GM23338 (cell line): ENCODE data around the gene AGAP1. TPM values are rescaled to one million over a fixed set of nuclear protein-coding genes. Genes with fewer than 3 reads are reported as not detected.

Experiments used
- ATAC-seq: fragments of 200-7000 bp; cut with Tn5 transposase; 3 replicates; pipeline ENCODE4 v1.9.1; 2020
- DNase-seq: peaks from one replicate; pipeline ENCODE4 v3.0.0-alpha.2; 2015; ENCODE audit warnings: low spot score
- H2AFZ ChIP-seq: fragments of 200-600 bp; sonication (generic); 2 replicates; pipeline ENCODE4 v1.8.0; 2016; ENCODE audit warnings: antibody characterized with exemption, mild to moderate bottlenecking, moderate library complexity
- H3F3A ChIP-seq: fragments of 200-600 bp; sonication (generic); replicated peaks from 2 replicates; pipeline ENCODE4 v1.8.0; 2017; ENCODE audit warnings: antibody characterized with exemption, mixed run types, low read depth
- H3K27ac ChIP-seq: fragments of 200-600 bp; sonication (generic); 2 replicates; pipeline ENCODE4 v1.6.1; 2016; ENCODE audit warnings: low read depth
- H3K27me3 ChIP-seq: fragments of 200-600 bp; sonication (generic); 2 replicates; pipeline ENCODE4 v1.8.0; 2016; ENCODE audit warnings: mild to moderate bottlenecking, mixed run types, moderate library complexity; ENCODE audit not compliant: insufficient read depth
- H3K36me3 ChIP-seq: fragments of 200-600 bp; sonication (generic); 2 replicates; pipeline ENCODE4 v1.8.0; 2016; ENCODE audit warnings: mild to moderate bottlenecking; ENCODE audit not compliant: insufficient read depth
- H3K4me1 ChIP-seq: fragments of 200-600 bp; sonication (generic); 2 replicates; pipeline ENCODE4 v1.8.0; 2016; ENCODE audit warnings: mild to moderate bottlenecking, moderate library complexity; ENCODE audit not compliant: insufficient read depth
- H3K4me2 ChIP-seq: fragments of 200-600 bp; sonication (generic); 2 replicates; pipeline ENCODE4 v1.7.1; 2017; ENCODE audit warnings: mixed run types
- H3K4me3 ChIP-seq: fragments of 200-600 bp; sonication (generic); 2 replicates; pipeline ENCODE4 v1.6.1; 2016; ENCODE audit warnings: mixed run types
- H3K79me2 ChIP-seq: fragments of 200-600 bp; sonication (generic); replicated peaks from 2 replicates; pipeline ENCODE4 v1.8.0; 2017; ENCODE audit warnings: mild to moderate bottlenecking; ENCODE audit not compliant: insufficient read depth
- H3K9me2 ChIP-seq: fragments of 200-600 bp; sonication (generic); 2 replicates; pipeline ENCODE4 v1.8.0; 2017; ENCODE audit not compliant: insufficient read depth
- H4K20me1 ChIP-seq: fragments of 200-600 bp; sonication (generic); replicated peaks from 2 replicates; pipeline ENCODE4 v1.8.0; 2017; ENCODE audit warnings: mild to moderate bottlenecking; ENCODE audit not compliant: insufficient read depth
- H3K27ac Mint-ChIP-seq: 2 replicates; pipeline ENCODE4 v1.8.0; 2020; ENCODE audit warnings: inconsistent platforms, mild to moderate bottlenecking, moderate library complexity, mixed read lengths
- H3K27me3 Mint-ChIP-seq: 3 replicates; pipeline ENCODE4 v1.8.0; 2022; ENCODE audit warnings: low read depth, mild to moderate bottlenecking, moderate library complexity, mixed read lengths, inconsistent platforms; ENCODE audit not compliant: insufficient read depth, poor library complexity
- H3K36me3 Mint-ChIP-seq: 3 replicates; pipeline ENCODE4 v1.8.0; 2021; ENCODE audit warnings: low read depth, mild to moderate bottlenecking, inconsistent platforms, moderate library complexity, mixed read lengths
- H3K4me1 Mint-ChIP-seq: 3 replicates; pipeline ENCODE4 v1.8.0; 2020; ENCODE audit warnings: mild to moderate bottlenecking, inconsistent platforms, mixed read lengths
- H3K4me3 Mint-ChIP-seq: 3 replicates; pipeline ENCODE4 v1.8.0; 2021; ENCODE audit warnings: moderate library complexity, mild to moderate bottlenecking, inconsistent platforms, mixed read lengths
- H3K9me3 Mint-ChIP-seq: 3 replicates; pipeline ENCODE4 v1.8.0; 2020; ENCODE audit warnings: moderate library complexity, mild to moderate bottlenecking, inconsistent platforms, mixed read lengths
- EZH2 ChIP-seq: fragments of 200-600 bp; sonication (generic); IDR thresholded peaks from one replicate; pipeline ENCODE4 v1.8.0; 2017; ENCODE audit warnings: antibody characterized with exemption, mild to moderate bottlenecking, low read depth; ENCODE audit not compliant: unreplicated experiment
- EZH2phosphoT487 ChIP-seq: fragments of 200-600 bp; sonication (generic); IDR thresholded peaks from one replicate; pipeline ENCODE4 v1.8.1; 2018; ENCODE audit warnings: antibody characterized with exemption; ENCODE audit not compliant: unreplicated experiment
- JUNB ChIP-seq: IDR thresholded peaks from one replicate; pipeline ENCODE4 v1.6.1; 2016; ENCODE audit warnings: antibody characterized with exemption; ENCODE audit not compliant: unreplicated experiment
- NANOG ChIP-seq: IDR thresholded peaks from 2 replicates; pipeline ENCODE4 v1.6.1; 2016; ENCODE audit warnings: antibody characterized with exemption, borderline replicate concordance
- POLR2AphosphoS5 ChIP-seq: IDR thresholded peaks from 2 replicates; pipeline ENCODE4 v1.6.1; 2016; ENCODE audit warnings: antibody characterized with exemption, low read depth
- ZNF114 ChIP-seq: fragments of 250-450 bp; sonication (Bioruptor Pico); IDR thresholded peaks from 2 replicates; pipeline ENCODE4 v1.5.0; 2020; ENCODE audit warnings: mild to moderate bottlenecking, moderate library complexity
- polyA plus RNA-seq: library from polyadenylated mRNA; unstranded; fragments of >200 nt; fragmentation: Nextera tagmentation; extraction: Ambion mirVana; gene quantifications from 2 replicates; pipeline ENCODE4 v1.2.1, GENCODE V29; 2016
- total RNA-seq: library from RNA; depleted of rRNA; stranded (reverse); fragments of >200 nt; shearing (Covaris generic); gene quantifications from 2 replicates; pipeline ENCODE4 v1.2.3, GENCODE V29; 2014
- TF ChIP-seq, protein P1 (sequence below), 2 experiments: fragments of 200-600 bp in 1 of 2; sonication (generic) in 1 of 2; conservative IDR thresholded peaks; 2 replicates each; pipeline versions ENCODE4 v1.5.1 to v1.6.1; 2016 to 2017; ENCODE audit warnings: antibody characterized with exemption in 2 of 2, low read depth in 2 of 2, mild to moderate bottlenecking in 2 of 2, moderate library complexity in 1 of 2
- TF ChIP-seq, protein P2 (sequence below): IDR thresholded peaks from 2 replicates; pipeline ENCODE4 v1.6.1; 2016; ENCODE audit warnings: antibody characterized with exemption
- TF ChIP-seq, protein P3 (sequence below): IDR thresholded peaks from one replicate; pipeline ENCODE4 v1.6.1; 2018; ENCODE audit warnings: antibody characterized with exemption; ENCODE audit not compliant: unreplicated experiment
- TF ChIP-seq, protein P4 (sequence below): fragments of 250-450 bp; sonication (Bioruptor Pico); IDR thresholded peaks from 2 replicates; pipeline ENCODE4 v1.5.0; 2020; ENCODE audit warnings: mild to moderate bottlenecking, moderate library complexity

Gene AGAP1
- total and polyA plus RNA-seq, 2 experiments from 2014 or later = 13.3 to 27.9 TPM

DNA sequence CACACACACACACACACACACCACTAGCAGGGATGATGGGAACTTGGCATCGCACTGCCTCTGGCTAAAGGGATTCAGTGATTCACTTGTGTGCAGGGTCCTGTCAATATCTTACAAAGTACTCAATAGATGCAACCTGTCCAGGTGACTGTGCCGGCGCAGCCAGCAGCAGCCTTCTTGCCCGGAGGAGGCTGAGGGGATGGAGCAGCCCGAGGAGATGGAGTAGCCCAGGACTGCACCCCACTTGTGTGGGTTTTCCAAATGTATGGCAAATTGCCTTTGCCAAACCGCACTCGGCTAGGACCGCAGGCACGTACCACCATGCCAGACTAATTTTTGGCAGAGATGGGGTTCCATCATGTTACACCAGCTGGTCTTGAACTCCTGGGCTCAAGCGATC is 643.2 kb downstream of the AGAP1 start:
- no peak for ATAC-seq
- no peaks in the 10 kb centered on the region for H3K4me1 ChIP-seq

More for the DNA sequence above, 643.2 kb downstream of the AGAP1 start:
- H3K9me2 ChIP-seq = no peaks in the 10 kb centered on the region
- H3K9me3 Mint-ChIP-seq = no peaks in the 10 kb centered on the region; the same call in 2 of the 3 replicates
- TF ChIP-seq EZH2 (no peak), JUNB (no peak), EZH2phosphoT487 (no peak), NANOG (no peak), ZNF114 (no peak), POLR2AphosphoS5 (no peak)
- TF ChIP-seq, protein P1, sequence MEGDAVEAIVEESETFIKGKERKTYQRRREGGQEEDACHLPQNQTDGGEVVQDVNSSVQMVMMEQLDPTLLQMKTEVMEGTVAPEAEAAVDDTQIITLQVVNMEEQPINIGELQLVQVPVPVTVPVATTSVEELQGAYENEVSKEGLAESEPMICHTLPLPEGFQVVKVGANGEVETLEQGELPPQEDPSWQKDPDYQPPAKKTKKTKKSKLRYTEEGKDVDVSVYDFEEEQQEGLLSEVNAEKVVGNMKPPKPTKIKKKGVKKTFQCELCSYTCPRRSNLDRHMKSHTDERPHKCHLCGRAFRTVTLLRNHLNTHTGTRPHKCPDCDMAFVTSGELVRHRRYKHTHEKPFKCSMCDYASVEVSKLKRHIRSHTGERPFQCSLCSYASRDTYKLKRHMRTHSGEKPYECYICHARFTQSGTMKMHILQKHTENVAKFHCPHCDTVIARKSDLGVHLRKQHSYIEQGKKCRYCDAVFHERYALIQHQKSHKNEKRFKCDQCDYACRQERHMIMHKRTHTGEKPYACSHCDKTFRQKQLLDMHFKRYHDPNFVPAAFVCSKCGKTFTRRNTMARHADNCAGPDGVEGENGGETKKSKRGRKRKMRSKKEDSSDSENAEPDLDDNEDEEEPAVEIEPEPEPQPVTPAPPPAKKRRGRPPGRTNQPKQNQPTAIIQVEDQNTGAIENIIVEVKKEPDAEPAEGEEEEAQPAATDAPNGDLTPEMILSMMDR (conservative IDR thresholded peaks at IDR 0.05; ENCODE audit: low read depth in 2 of 2) = no peak
- TF ChIP-seq, protein P2, sequence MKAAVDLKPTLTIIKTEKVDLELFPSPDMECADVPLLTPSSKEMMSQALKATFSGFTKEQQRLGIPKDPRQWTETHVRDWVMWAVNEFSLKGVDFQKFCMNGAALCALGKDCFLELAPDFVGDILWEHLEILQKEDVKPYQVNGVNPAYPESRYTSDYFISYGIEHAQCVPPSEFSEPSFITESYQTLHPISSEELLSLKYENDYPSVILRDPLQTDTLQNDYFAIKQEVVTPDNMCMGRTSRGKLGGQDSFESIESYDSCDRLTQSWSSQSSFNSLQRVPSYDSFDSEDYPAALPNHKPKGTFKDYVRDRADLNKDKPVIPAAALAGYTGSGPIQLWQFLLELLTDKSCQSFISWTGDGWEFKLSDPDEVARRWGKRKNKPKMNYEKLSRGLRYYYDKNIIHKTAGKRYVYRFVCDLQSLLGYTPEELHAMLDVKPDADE = no peak
- TF ChIP-seq, protein P3, sequence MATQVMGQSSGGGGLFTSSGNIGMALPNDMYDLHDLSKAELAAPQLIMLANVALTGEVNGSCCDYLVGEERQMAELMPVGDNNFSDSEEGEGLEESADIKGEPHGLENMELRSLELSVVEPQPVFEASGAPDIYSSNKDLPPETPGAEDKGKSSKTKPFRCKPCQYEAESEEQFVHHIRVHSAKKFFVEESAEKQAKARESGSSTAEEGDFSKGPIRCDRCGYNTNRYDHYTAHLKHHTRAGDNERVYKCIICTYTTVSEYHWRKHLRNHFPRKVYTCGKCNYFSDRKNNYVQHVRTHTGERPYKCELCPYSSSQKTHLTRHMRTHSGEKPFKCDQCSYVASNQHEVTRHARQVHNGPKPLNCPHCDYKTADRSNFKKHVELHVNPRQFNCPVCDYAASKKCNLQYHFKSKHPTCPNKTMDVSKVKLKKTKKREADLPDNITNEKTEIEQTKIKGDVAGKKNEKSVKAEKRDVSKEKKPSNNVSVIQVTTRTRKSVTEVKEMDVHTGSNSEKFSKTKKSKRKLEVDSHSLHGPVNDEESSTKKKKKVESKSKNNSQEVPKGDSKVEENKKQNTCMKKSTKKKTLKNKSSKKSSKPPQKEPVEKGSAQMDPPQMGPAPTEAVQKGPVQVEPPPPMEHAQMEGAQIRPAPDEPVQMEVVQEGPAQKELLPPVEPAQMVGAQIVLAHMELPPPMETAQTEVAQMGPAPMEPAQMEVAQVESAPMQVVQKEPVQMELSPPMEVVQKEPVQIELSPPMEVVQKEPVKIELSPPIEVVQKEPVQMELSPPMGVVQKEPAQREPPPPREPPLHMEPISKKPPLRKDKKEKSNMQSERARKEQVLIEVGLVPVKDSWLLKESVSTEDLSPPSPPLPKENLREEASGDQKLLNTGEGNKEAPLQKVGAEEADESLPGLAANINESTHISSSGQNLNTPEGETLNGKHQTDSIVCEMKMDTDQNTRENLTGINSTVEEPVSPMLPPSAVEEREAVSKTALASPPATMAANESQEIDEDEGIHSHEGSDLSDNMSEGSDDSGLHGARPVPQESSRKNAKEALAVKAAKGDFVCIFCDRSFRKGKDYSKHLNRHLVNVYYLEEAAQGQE = no peak
- TF ChIP-seq, protein P4, sequence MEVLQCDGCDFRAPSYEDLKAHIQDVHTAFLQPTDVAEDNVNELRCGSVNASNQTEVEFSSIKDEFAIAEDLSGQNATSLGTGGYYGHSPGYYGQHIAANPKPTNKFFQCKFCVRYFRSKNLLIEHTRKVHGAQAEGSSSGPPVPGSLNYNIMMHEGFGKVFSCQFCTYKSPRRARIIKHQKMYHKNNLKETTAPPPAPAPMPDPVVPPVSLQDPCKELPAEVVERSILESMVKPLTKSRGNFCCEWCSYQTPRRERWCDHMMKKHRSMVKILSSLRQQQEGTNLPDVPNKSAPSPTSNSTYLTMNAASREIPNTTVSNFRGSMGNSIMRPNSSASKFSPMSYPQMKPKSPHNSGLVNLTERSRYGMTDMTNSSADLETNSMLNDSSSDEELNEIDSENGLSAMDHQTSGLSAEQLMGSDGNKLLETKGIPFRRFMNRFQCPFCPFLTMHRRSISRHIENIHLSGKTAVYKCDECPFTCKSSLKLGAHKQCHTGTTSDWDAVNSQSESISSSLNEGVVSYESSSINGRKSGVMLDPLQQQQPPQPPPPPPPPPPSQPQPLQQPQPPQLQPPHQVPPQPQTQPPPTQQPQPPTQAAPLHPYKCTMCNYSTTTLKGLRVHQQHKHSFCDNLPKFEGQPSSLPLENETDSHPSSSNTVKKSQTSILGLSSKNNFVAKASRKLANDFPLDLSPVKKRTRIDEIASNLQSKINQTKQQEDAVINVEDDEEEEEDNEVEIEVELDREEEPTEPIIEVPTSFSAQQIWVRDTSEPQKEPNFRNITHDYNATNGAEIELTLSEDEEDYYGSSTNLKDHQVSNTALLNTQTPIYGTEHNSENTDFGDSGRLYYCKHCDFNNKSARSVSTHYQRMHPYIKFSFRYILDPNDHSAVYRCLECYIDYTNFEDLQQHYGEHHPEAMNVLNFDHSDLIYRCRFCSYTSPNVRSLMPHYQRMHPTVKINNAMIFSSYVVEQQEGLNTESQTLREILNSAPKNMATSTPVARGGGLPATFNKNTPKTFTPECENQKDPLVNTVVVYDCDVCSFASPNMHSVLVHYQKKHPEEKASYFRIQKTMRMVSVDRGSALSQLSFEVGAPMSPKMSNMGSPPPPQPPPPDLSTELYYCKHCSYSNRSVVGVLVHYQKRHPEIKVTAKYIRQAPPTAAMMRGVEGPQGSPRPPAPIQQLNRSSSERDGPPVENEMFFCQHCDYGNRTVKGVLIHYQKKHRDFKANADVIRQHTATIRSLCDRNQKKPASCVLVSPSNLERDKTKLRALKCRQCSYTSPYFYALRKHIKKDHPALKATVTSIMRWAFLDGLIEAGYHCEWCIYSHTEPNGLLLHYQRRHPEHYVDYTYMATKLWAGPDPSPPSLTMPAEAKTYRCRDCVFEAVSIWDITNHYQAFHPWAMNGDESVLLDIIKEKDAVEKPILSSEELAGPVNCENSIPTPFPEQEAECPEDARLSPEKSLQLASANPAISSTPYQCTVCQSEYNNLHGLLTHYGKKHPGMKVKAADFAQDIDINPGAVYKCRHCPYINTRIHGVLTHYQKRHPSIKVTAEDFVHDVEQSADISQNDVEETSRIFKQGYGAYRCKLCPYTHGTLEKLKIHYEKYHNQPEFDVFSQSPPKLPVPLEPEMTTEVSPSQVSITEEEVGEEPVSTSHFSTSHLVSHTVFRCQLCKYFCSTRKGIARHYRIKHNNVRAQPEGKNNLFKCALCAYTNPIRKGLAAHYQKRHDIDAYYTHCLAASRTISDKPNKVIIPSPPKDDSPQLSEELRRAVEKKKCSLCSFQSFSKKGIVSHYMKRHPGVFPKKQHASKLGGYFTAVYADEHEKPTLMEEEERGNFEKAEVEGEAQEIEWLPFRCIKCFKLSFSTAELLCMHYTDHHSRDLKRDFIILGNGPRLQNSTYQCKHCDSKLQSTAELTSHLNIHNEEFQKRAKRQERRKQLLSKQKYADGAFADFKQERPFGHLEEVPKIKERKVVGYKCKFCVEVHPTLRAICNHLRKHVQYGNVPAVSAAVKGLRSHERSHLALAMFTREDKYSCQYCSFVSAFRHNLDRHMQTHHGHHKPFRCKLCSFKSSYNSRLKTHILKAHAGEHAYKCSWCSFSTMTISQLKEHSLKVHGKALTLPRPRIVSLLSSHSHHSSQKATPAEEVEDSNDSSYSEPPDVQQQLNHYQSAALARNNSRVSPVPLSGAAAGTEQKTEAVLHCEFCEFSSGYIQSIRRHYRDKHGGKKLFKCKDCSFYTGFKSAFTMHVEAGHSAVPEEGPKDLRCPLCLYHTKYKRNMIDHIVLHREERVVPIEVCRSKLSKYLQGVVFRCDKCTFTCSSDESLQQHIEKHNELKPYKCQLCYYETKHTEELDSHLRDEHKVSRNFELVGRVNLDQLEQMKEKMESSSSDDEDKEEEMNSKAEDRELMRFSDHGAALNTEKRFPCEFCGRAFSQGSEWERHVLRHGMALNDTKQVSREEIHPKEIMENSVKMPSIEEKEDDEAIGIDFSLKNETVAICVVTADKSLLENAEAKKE (CRISPR knock-in tag) = no peak
- H3K4me1 Mint-ChIP-seq = peaks cover 21% of the 10 kb centered on the region
- H3F3A ChIP-seq = no peaks in the 10 kb centered on the region
- no peaks in the 10 kb centered on the region for H3K36me3 ChIP-seq
- no peaks in the 10 kb centered on the region for H3K27me3 ChIP-seq
- no peak overlapping the region for H3K4me3 ChIP-seq
- H3K79me2 ChIP-seq = no peaks in the 10 kb centered on the region
- no peak overlapping the region for H3K27ac ChIP-seq
- H3K36me3 Mint-ChIP-seq = peaks cover 3% of the 10 kb centered on the region; the same call in 2 of the 3 replicates
- DNase-seq = no peak
- H3K4me2 ChIP-seq = no peak overlapping the region
- no peak overlapping the region for H2AFZ ChIP-seq
- peaks cover 19% of the 10 kb centered on the region for H3K27me3 Mint-ChIP-seq
- H3K27ac Mint-ChIP-seq = no peak overlapping the region
- no peaks in the 10 kb centered on the region for H4K20me1 ChIP-seq
- H3K4me3 Mint-ChIP-seq = no peak overlapping the region
